Measurements from ENCODE around the gene CFAP61.

Gene CFAP61

GRCh38 chr20:20143165-20143564 is 90.8 kb downstream of the CFAP61 start:
- Histone ChIP-seq H4K20me1 (ENCODE audit: insufficient read depth, low read length) (no peaks in the 10 kb centered on the region), H3K27ac (ENCODE audit: low read length) (no peak overlapping the region), H3K4me2 (ENCODE audit: low read length) (no peak overlapping the region), H2AFZ (ENCODE audit: low read depth, low read length) (no peak overlapping the region), H3K9me3 (ENCODE audit: insufficient read depth, low read length) (no peaks in the 10 kb centered on the region), H3K79me2 (ENCODE audit: low read length) (no peaks in the 10 kb centered on the region), H3K4me1 (ENCODE audit: low read length) (no peaks in the 10 kb centered on the region), H3K4me3 (ENCODE audit: low read length) (no peak overlapping the region), H3K27me3 (ENCODE audit: low read depth, low read length) (no peaks in the 10 kb centered on the region), H3K9ac (ENCODE audit: low read length) (no peak overlapping the region), H3K36me3 (replicated peaks; ENCODE audit: low read depth, low read length) (no peaks in the 10 kb centered on the region)
- no peak for TF ChIP-seq CTCF (IDR thresholded peaks at IDR 0.05; ENCODE audit: low read depth, low read length)
- no peak for TF ChIP-seq EZH2phosphoT487 (IDR thresholded peaks at IDR 0.05; ENCODE audit: low read depth)

- Histone ChIP-seq H3K9ac (ENCODE audit: low read length) (no peak overlapping the region), H3K36me3 (replicated peaks; ENCODE audit: low read depth, low read length) (no peaks in the 10 kb centered on the region), H3K79me2 (ENCODE audit: low read length) (no peaks in the 10 kb centered on the region), H3K4me2 (ENCODE audit: low read length) (no peak overlapping the region), H4K20me1 (ENCODE audit: insufficient read depth, low read length) (no peaks in the 10 kb centered on the region), H3K27me3 (ENCODE audit: low read depth, low read length) (no peaks in the 10 kb centered on the region), H3K27ac (ENCODE audit: low read length) (no peak overlapping the region), H3K4me1 (ENCODE audit: low read length) (no peaks in the 10 kb centered on the region), H3K9me3 (ENCODE audit: insufficient read depth, low read length) (no peaks in the 10 kb centered on the region), H3K4me3 (ENCODE audit: low read length) (no peak overlapping the region), H2AFZ (ENCODE audit: low read depth, low read length) (no peak overlapping the region)
- TF ChIP-seq EZH2phosphoT487 (IDR thresholded peaks at IDR 0.05; ENCODE audit: low read depth) (no peak), CTCF (IDR thresholded peaks at IDR 0.05; ENCODE audit: low read depth, low read length) (no peak)
Observed at GRCh38 chr20:20143646-20144045, 91.3 kb downstream of the CFAP61 start.

GRCh38 chr20:20148779-20149178 is 96.4 kb downstream of the CFAP61 start:
- H3K9me3 ChIP-seq (ENCODE audit: insufficient read depth, low read length) = no peaks in the 10 kb centered on the region
- no peak overlapping the region for H3K4me3 ChIP-seq (ENCODE audit: low read length)
- H2AFZ ChIP-seq (ENCODE audit: low read depth, low read length) = no peak overlapping the region
- H3K27me3 ChIP-seq (ENCODE audit: low read depth, low read length) = peaks cover 8% of the 10 kb centered on the region; the same call in 1 of the 2 replicates
- H3K36me3 ChIP-seq (replicated peaks; ENCODE audit: low read depth, low read length) = no peaks in the 10 kb centered on the region
- no peak overlapping the region for H3K4me2 ChIP-seq (ENCODE audit: low read length)
- TF ChIP-seq EZH2phosphoT487 (IDR thresholded peaks at IDR 0.05; ENCODE audit: low read depth) (no peak), CTCF (IDR thresholded peaks at IDR 0.05; ENCODE audit: low read depth, low read length) (no peak)
- no peak overlapping the region for H3K27ac ChIP-seq (ENCODE audit: low read length)
- H3K4me1 ChIP-seq (ENCODE audit: low read length) = no peaks in the 10 kb centered on the region
- H3K79me2 ChIP-seq (ENCODE audit: low read length) = no peaks in the 10 kb centered on the region
- H3K9ac ChIP-seq (ENCODE audit: low read length) = no peak overlapping the region
- no peaks in the 10 kb centered on the region for H4K20me1 ChIP-seq (ENCODE audit: insufficient read depth, low read length)

GRCh38 chr20:20150241-20150640 is 97.9 kb downstream of the CFAP61 start:
- H3K36me3 ChIP-seq (replicated peaks; ENCODE audit: low read depth, low read length) = no peaks in the 10 kb centered on the region
- H3K9ac ChIP-seq (ENCODE audit: low read length) = no peak overlapping the region
- no peak overlapping the region for H3K27ac ChIP-seq (ENCODE audit: low read length)
- H3K9me3 ChIP-seq (ENCODE audit: insufficient read depth, low read length) = no peaks in the 10 kb centered on the region
- H3K4me1 ChIP-seq (ENCODE audit: low read length) = no peaks in the 10 kb centered on the region
- peaks cover 11% of the 10 kb centered on the region; the same call in 1 of the 2 replicates for H3K27me3 ChIP-seq (ENCODE audit: low read depth, low read length)
- no peaks in the 10 kb centered on the region for H3K79me2 ChIP-seq (ENCODE audit: low read length)
- H4K20me1 ChIP-seq (ENCODE audit: insufficient read depth, low read length) = no peaks in the 10 kb centered on the region
- no peak overlapping the region for H2AFZ ChIP-seq (ENCODE audit: low read depth, low read length)
- H3K4me2 ChIP-seq (ENCODE audit: low read length) = no peak overlapping the region
- TF ChIP-seq CTCF (IDR thresholded peaks at IDR 0.05; ENCODE audit: low read depth, low read length) = no peak
- no peak for TF ChIP-seq EZH2phosphoT487 (IDR thresholded peaks at IDR 0.05; ENCODE audit: low read depth)
- no peak overlapping the region for H3K4me3 ChIP-seq (ENCODE audit: low read length)

All from OCI-LY3 (cell line).